Right lobe of liver (tissue), 6 donors: Measurements from ENCODE around the gene ZFYVE19. TPM values are rescaled to one million over a fixed set of nuclear protein-coding genes. Genes with fewer than 3 reads are reported as not detected.

Experiments used
- ATAC-seq, 4 donors: fragments of 200-7000 bp; cut with Tn5 transposase; one replicate each; pipeline ENCODE4 v1.9.1; 2020; ENCODE audit warnings: mild to moderate bottlenecking in 4 of 4, moderate library complexity in 4 of 4
- DNase-seq, 3 donors: peaks; one replicate each; pipeline ENCODE4 v3.0.0-alpha.2; 2020
- H3K27ac ChIP-seq, 3 donors: fragments of 200-600 bp; one replicate each; pipeline ENCODE4 v1.8.0; 2022
- H3K27me3 ChIP-seq, 2 donors: fragments of 200-600 bp; one replicate each; pipeline ENCODE4 v1.8.0; 2022
- H3K36me3 ChIP-seq, 4 donors: fragments of 200-600 bp; sonication (generic) in 1 of 4; one replicate each; pipeline versions ENCODE4 v1.5.1 to v1.8.0; 2017 to 2022; ENCODE audit warnings: control low read depth in 1 of 4
- H3K4me1 ChIP-seq, 4 donors: fragments of 200-600 bp; sonication (generic) in 1 of 4; one replicate each; pipeline versions ENCODE4 v1.5.1 to v1.8.0; 2017 to 2022; ENCODE audit warnings: control low read depth in 1 of 4
- H3K4me3 ChIP-seq, 3 donors: fragments of 200-600 bp; one replicate each; pipeline ENCODE4 v1.8.0; 2022
- H3K9me3 ChIP-seq, 4 donors: fragments of 200-600 bp; sonication (generic) in 1 of 4; one replicate each; pipeline versions ENCODE4 v1.5.1 to v1.8.0; 2017 to 2022; ENCODE audit warnings: control low read depth in 1 of 4
- CTCF ChIP-seq, 4 donors: fragments of 200-600 bp in 3 of 4; fragments of 450-650 bp in 1 of 4; IDR thresholded peaks; one replicate each; pipeline versions ENCODE4 v1.5.1 to v1.8.0; 2016 to 2022; ENCODE audit warnings: antibody characterized with exemption in 4 of 4, mild to moderate bottlenecking in 2 of 4
- POLR2A ChIP-seq: fragments of 450-650 bp; IDR thresholded peaks from one replicate; pipeline ENCODE4 v1.6.1; 2017; ENCODE audit warnings: antibody characterized with exemption, mild to moderate bottlenecking
- WGBS: methylation state at CpG from one replicate; pipeline ENCODE4 v1.1.6; 2018; ENCODE audit warnings: low coverage, low lambda C conversion rate; ENCODE audit not compliant: insufficient coverage; ENCODE audit errors: missing lambda C conversion rate; 5-methylcytosine and 5-hydroxymethylcytosine counted together
- intact Hi-C, 2 donors: fragments of 100-400 bp; cut with DNase I; formaldehyde crosslinking; loops; one replicate each; pipeline versions ENCODE4 v1.11.2 to v1.14.1; 2022
- total RNA-seq, 6 experiments: library from RNA; depleted of rRNA in 2 of 6; stranded (reverse); fragments of >200 nt in 2 of 6; fragmentation: NEBNext Ultra II Directional in 3 of 6; extraction: Animal tissue kit (Norgen Biotek cat#: 25700) in 3 of 6; gene quantifications; one replicate each; pipeline versions ENCODE4 v1.1.0 to v1.2.4, GENCODE V29; 2016 to 2023
- donor health status: DM: no; HTN: yes; CAD: no.
- donor health status: DM: no; HTN: no; CAD: no.
- donor health status: DM: no; HTN: no; CAD: no.
- donor health status: DM: no; HTN: yes; CAD: no.
- donor health status: DM: no; HTN: yes; CAD: no.

Gene ZFYVE19
- total RNA-seq, 6 experiments from 2014 or later = 11.5 to 49.3 (median 19.5) TPM

- no peak overlapping the region for H3K4me3 ChIP-seq
- H3K9me3 ChIP-seq = no peaks in the 10 kb centered on the region
- intact Hi-C loops = no loop called here
- DNase-seq (no peak), ATAC-seq (no peak)
- no peaks in the 10 kb centered on the region for H3K27me3 ChIP-seq
- peak overlapping the region in 1 of 3 donors; percentile 18 for H3K27ac ChIP-seq
- WGBS = 78% methylated on average over 5 of the region's 29 CpGs
- TF ChIP-seq POLR2A (no peak), CTCF (IDR thresholded peaks at IDR 0.05) (no peak)
- peaks cover 0 to 19% (median 9%) of the 10 kb centered on the region in 4 donors for H3K36me3 ChIP-seq
- H3K4me1 ChIP-seq = peaks cover 0 to 50% (median 17%) of the 10 kb centered on the region in 4 donors
Measured at GRCh38 chr15:40767838-40768500, 38.9 kb upstream of the ZFYVE19 start.

- TF ChIP-seq POLR2A (no peak), CTCF (IDR thresholded peaks at IDR 0.05) (no peak)
- Histone ChIP-seq H3K27me3 (no peaks in the 10 kb centered on the region), H3K4me1 (peaks cover 0 to 50% (median 14%) of the 10 kb centered on the region in 4 donors), H3K36me3 (peaks cover 0 to 26% (median 10%) of the 10 kb centered on the region in 4 donors), H3K27ac (peak overlapping the region in 1 of 3 donors; percentile 18), H3K9me3 (no peaks in the 10 kb centered on the region), H3K4me3 (no peak overlapping the region)
- intact Hi-C loops = no loop called here
- WGBS = 81% methylated on average over 11 of the region's 21 CpGs
- no peak for ATAC-seq
- no peak for DNase-seq
Measured at GRCh38 chr15:40768521-40769273, 38.2 kb upstream of the ZFYVE19 start.

GRCh38 chr15:40769274-40770146, 37.4 kb upstream of the ZFYVE19 start, which contains the start of gene C15orf62:
TSS of gene C15orf62 (plus strand) at chr15:40769980. CDS start at chr15:40770496, 516 bp downstream.
- ATAC-seq (peak in 1 of 4 donors; percentile 1), DNase-seq (no peak)
- Histone ChIP-seq H3K27ac (peak within 1 kb of the TSS; percentile 7 to 71 (median 69)), H3K4me3 (no peak within 1 kb of the TSS), H3K9me3 (no peaks in the 10 kb centered on the region), H3K36me3 (peaks cover 0 to 34% (median 11%) of the 10 kb centered on the region in 4 donors), H3K4me1 (peaks cover 0 to 50% (median 14%) of the 10 kb centered on the region in 4 donors), H3K27me3 (no peaks in the 10 kb centered on the region)
- TF ChIP-seq CTCF (IDR thresholded peaks at IDR 0.05) (no peak), POLR2A (no peak)
- intact Hi-C loops = no loop called here
- 52% methylated on average over 11 of the region's 28 CpGs for WGBS

GRCh38 chr15:40770147-40770721, 36.7 kb upstream of the ZFYVE19 start:
- Histone ChIP-seq H3K27ac (peak overlapping the region; percentile 7 to 71 (median 69)), H3K27me3 (no peaks in the 10 kb centered on the region), H3K4me1 (peaks cover 0 to 45% (median 14%) of the 10 kb centered on the region in 4 donors), H3K36me3 (peaks cover 0 to 41% (median 13%) of the 10 kb centered on the region in 4 donors), H3K4me3 (no peak overlapping the region), H3K9me3 (no peaks in the 10 kb centered on the region)
- TF ChIP-seq POLR2A = no peak
- WGBS = 94% methylated on average over 3 of the region's 17 CpGs
- intact Hi-C loops = no loop called here
- DNase-seq = no peak
- ATAC-seq = no peak
